OCI-LY1 (cell line): ENCODE measurements around the gene DBNDD1.

Experiments used
- EZH2 ChIP-seq: fragments of 200-600 bp; sonication (generic), shearing (Covaris generic); IDR thresholded peaks from 2 replicates; pipeline ENCODE4 v1.8.0; 2017; ENCODE audit warnings: borderline replicate concordance, mixed run types, mild to moderate bottlenecking, antibody characterized with exemption, low read length, moderate library complexity, mixed read lengths
- TF ChIP-seq, protein P1 (sequence below): fragments of 200-600 bp; sonication (generic), shearing (Covaris generic); IDR thresholded peaks from 2 replicates; pipeline ENCODE4 v1.5.1; 2017; ENCODE audit warnings: mild to moderate bottlenecking, antibody characterized with exemption, low read length, moderate library complexity, mixed read lengths

DNA sequence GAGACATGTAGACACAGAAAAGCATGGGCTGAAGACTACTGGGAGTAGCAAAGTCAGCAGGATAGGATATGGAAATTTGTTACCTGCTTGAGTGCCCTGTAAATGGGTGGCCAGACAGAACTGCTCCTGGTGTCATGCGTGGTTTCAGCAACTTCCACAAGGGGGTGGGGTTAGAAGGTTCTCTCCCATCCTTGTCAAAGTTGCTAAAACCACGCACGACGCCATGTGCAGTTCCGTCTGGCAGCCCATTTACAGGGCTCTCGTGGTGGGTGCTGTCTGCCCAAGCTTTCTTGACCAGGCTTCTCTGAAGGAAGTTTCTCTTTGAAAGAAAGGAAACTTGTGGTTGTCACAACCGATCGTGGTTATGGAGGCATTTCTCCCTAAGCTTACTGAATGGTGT is 6.9 kb upstream of the DBNDD1 start:
- TF ChIP-seq, protein P1, sequence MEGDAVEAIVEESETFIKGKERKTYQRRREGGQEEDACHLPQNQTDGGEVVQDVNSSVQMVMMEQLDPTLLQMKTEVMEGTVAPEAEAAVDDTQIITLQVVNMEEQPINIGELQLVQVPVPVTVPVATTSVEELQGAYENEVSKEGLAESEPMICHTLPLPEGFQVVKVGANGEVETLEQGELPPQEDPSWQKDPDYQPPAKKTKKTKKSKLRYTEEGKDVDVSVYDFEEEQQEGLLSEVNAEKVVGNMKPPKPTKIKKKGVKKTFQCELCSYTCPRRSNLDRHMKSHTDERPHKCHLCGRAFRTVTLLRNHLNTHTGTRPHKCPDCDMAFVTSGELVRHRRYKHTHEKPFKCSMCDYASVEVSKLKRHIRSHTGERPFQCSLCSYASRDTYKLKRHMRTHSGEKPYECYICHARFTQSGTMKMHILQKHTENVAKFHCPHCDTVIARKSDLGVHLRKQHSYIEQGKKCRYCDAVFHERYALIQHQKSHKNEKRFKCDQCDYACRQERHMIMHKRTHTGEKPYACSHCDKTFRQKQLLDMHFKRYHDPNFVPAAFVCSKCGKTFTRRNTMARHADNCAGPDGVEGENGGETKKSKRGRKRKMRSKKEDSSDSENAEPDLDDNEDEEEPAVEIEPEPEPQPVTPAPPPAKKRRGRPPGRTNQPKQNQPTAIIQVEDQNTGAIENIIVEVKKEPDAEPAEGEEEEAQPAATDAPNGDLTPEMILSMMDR, result no peak; the same call in 1 of the 2 replicates
- no peak for TF ChIP-seq EZH2
